IMR-90 (cell line): ENCODE measurements around the gene TLNRD1. TPM values are rescaled to one million over a fixed set of nuclear protein-coding genes. Genes with fewer than 3 reads are reported as not detected.

Source experiments
- ATAC-seq: fragments of 200-7000 bp; cut with Tn5 transposase; 2 replicates; pipeline ENCODE4 v1.9.1; 2020; ENCODE audit warnings: low read depth, mild to moderate bottlenecking, moderate library complexity
- BruUV-seq: library from RNA; stranded (reverse); fragments of 400-500 nt; replicated peaks from 2 replicates; lab custom pipeline; 2021; lab: Mats Ljungman, UMichigan
- CTCF ChIA-PET: fragments of 300-600 bp; formaldehyde crosslinking; extraction: SDS; loops from one replicate; lab custom pipeline; 2021; ENCODE audit warnings: antibody characterized with exemption; lab: Yijun Ruan, JAX
- POLR2A ChIA-PET: fragments of 300-600 bp; sonication (Branson Sonifier 250); formaldehyde crosslinking; loops from one replicate; lab custom pipeline; 2022; ENCODE audit warnings: antibody characterized with exemption; ENCODE audit not compliant: unreplicated experiment; lab: Charles Lee
- DNase-seq: peaks from one replicate; pipeline ENCODE4 v3.0.0; 2013
- H2AFZ ChIP-seq: replicated peaks from 2 replicates; pipeline ENCODE3; 2013; ENCODE audit warnings: low read length, mild to moderate bottlenecking; ENCODE audit not compliant: poor library complexity
- H2AK5ac ChIP-seq: 2 replicates; pipeline ENCODE4 v1.6.1; 2013; ENCODE audit warnings: low read depth, low read length, inconsistent platforms
- H2AK9ac ChIP-seq: replicated peaks from 2 replicates; pipeline ENCODE3; 2013; ENCODE audit warnings: mild to moderate bottlenecking, low read depth, low read length, moderate library complexity; ENCODE audit not compliant: poor library complexity
- H2BK120ac ChIP-seq: 2 replicates; pipeline ENCODE4 v1.6.1; 2013; ENCODE audit warnings: low read depth, low read length, inconsistent platforms
- H2BK15ac ChIP-seq: 3 replicates; pipeline ENCODE4 v1.6.1; 2013; ENCODE audit warnings: low read depth, low read length, inconsistent platforms
- H2BK20ac ChIP-seq: 2 replicates; pipeline ENCODE4 v1.6.1; 2013; ENCODE audit warnings: low read depth, mild to moderate bottlenecking, inconsistent platforms, low read length, moderate library complexity
- H2BK5ac ChIP-seq: 2 replicates; pipeline ENCODE4 v1.6.1; 2013; ENCODE audit warnings: mild to moderate bottlenecking, low read depth, low read length, inconsistent platforms; ENCODE audit not compliant: poor library complexity, severe bottlenecking
- H3K14ac ChIP-seq: replicated peaks from 2 replicates; pipeline ENCODE4 v1.6.1; 2013; ENCODE audit warnings: low read depth, low read length, inconsistent platforms
- H3K18ac ChIP-seq: 2 replicates; pipeline ENCODE4 v1.6.1; 2013; ENCODE audit warnings: low read depth, low read length, control low read depth
- H3K23ac ChIP-seq: 2 replicates; pipeline ENCODE4 v1.6.1; 2013; ENCODE audit warnings: low read depth, low read length, inconsistent platforms
- H3K27ac ChIP-seq: 2 replicates; pipeline ENCODE4 v1.5.1; 2013; ENCODE audit warnings: mild to moderate bottlenecking, control low read depth, low read length; ENCODE audit not compliant: insufficient read depth
- H3K27me3 ChIP-seq: 2 replicates; pipeline ENCODE4 v1.6.1; 2013; ENCODE audit warnings: low read length; ENCODE audit not compliant: control insufficient read depth, insufficient read depth
- H3K36me3 ChIP-seq: 2 replicates; pipeline ENCODE4 v1.6.1; 2013; ENCODE audit warnings: low read length, mixed read lengths; ENCODE audit not compliant: control insufficient read depth, insufficient read depth
- H3K4ac ChIP-seq: 2 replicates; pipeline ENCODE4 v1.6.1; 2013; ENCODE audit warnings: low read depth, low read length, inconsistent platforms
- H3K4me1 ChIP-seq: 2 replicates; pipeline ENCODE4 v1.6.1; 2013; ENCODE audit warnings: low read length, mixed read lengths; ENCODE audit not compliant: control insufficient read depth, insufficient read depth
- H3K4me2 ChIP-seq: 2 replicates; pipeline ENCODE4 v1.6.1; 2013; ENCODE audit warnings: low read depth, mild to moderate bottlenecking, control low read depth, low read length, moderate library complexity
- H3K4me3 ChIP-seq: 2 replicates; pipeline ENCODE4 v1.5.1; 2013; ENCODE audit warnings: low read depth, mild to moderate bottlenecking, control low read depth, low read length, moderate library complexity; ENCODE audit not compliant: insufficient read depth
- H3K56ac ChIP-seq: 2 replicates; pipeline ENCODE4 v1.6.1; 2013; ENCODE audit warnings: low read length, inconsistent platforms; ENCODE audit not compliant: insufficient read depth; ENCODE audit errors: extremely low read depth
- H3K79me1 ChIP-seq, 2 experiments: 2 replicates each; pipeline ENCODE4 v1.6.1; 2013; ENCODE audit warnings: low read length in 2 of 2, inconsistent platforms in 1 of 2, low read depth in 1 of 2
- H3K9ac ChIP-seq: 2 replicates; pipeline ENCODE4 v1.6.1; 2013; ENCODE audit warnings: low read depth, low read length, control low read depth
- H3K9me1 ChIP-seq: 2 replicates; pipeline ENCODE4 v1.6.1; 2013; ENCODE audit warnings: low read length, inconsistent platforms; ENCODE audit not compliant: insufficient read depth
- H3K9me3 ChIP-seq: 2 replicates; pipeline ENCODE4 v1.6.1; 2013; ENCODE audit warnings: low read length; ENCODE audit not compliant: control insufficient read depth, insufficient read depth
- H4K20me1 ChIP-seq: 2 replicates; pipeline ENCODE4 v1.6.1; 2013; ENCODE audit warnings: low read length, inconsistent platforms; ENCODE audit not compliant: insufficient read depth
- H4K5ac ChIP-seq: 2 replicates; pipeline ENCODE4 v1.6.1; 2013; ENCODE audit warnings: mild to moderate bottlenecking, low read depth, low read length, control low read depth
- H4K8ac ChIP-seq, 2 experiments: 2 replicates each; pipeline ENCODE4 v1.6.1; 2013; ENCODE audit warnings: low read depth in 2 of 2, low read length in 2 of 2, control low read depth in 1 of 2, inconsistent platforms in 1 of 2
- H4K91ac ChIP-seq: 2 replicates; pipeline ENCODE4 v1.6.1; 2013; ENCODE audit warnings: low read depth, low read length, inconsistent platforms; ENCODE audit not compliant: insufficient read depth
- BHLHE40 ChIP-seq: fragments of 150-350 bp; IDR thresholded peaks from 2 replicates; pipeline ENCODE4 v1.6.1; 2016; ENCODE audit warnings: mild to moderate bottlenecking, low read depth, low read length
- CHD1 ChIP-seq: IDR thresholded peaks from 2 replicates; pipeline ENCODE4 v1.6.1; 2012; ENCODE audit warnings: low read depth, low read length, improper control_type of control experiment
- ELK1 ChIP-seq: fragments of 150-350 bp; IDR thresholded peaks from 2 replicates; pipeline ENCODE4 v1.6.1; 2016; ENCODE audit warnings: low read depth, mild to moderate bottlenecking, low read length, moderate library complexity, borderline replicate concordance
- FOS ChIP-seq: fragments of 150-350 bp; IDR thresholded peaks from 2 replicates; pipeline ENCODE4 v1.6.1; 2016; ENCODE audit warnings: low read depth, low read length
- MAFK ChIP-seq: IDR thresholded peaks from 2 replicates; pipeline ENCODE4 v1.6.1; 2012; ENCODE audit warnings: low read depth, low read length, improper control_type of control experiment
- MXI1 ChIP-seq: IDR thresholded peaks from 2 replicates; pipeline ENCODE4 v1.6.1; 2012; ENCODE audit warnings: low read depth, mild to moderate bottlenecking, low read length, moderate library complexity, borderline replicate concordance
- NFE2L2 ChIP-seq: fragments of 150-350 bp; IDR thresholded peaks from 2 replicates; pipeline ENCODE4 v1.6.1; 2016; ENCODE audit warnings: low read depth, mild to moderate bottlenecking, low read length
- RAD21 ChIP-seq: IDR thresholded peaks from 2 replicates; pipeline ENCODE4 v1.6.1; 2012; ENCODE audit warnings: low read length, improper control_type of control experiment
- RCOR1 ChIP-seq: IDR thresholded peaks from 2 replicates; pipeline ENCODE4 v1.6.1; 2012; ENCODE audit warnings: mild to moderate bottlenecking, low read length, improper control_type of control experiment; ENCODE audit not compliant: insufficient replicate concordance
- RFX5 ChIP-seq: IDR thresholded peaks from 2 replicates; pipeline ENCODE4 v1.8.0; 2012; ENCODE audit warnings: low read depth, mild to moderate bottlenecking, low read length, moderate library complexity
- SMC3 ChIP-seq: fragments of 150-350 bp; IDR thresholded peaks from 2 replicates; pipeline ENCODE4 v1.6.1; 2016; ENCODE audit warnings: low read depth, mild to moderate bottlenecking, antibody characterized with exemption, low read length, moderate library complexity
- WGBS, 2 experiments: methylation state at CpG; one replicate each; pipeline versions ENCODE4 v1.1.5 to v1.1.7; 2013; ENCODE audit warnings: missing lambda C conversion rate in 2 of 2; ENCODE audit not compliant: insufficient read length in 1 of 2; ENCODE audit errors: extremely low coverage in 2 of 2; 5-methylcytosine and 5-hydroxymethylcytosine counted together
- dilution Hi-C: fragments of 300-500 bp; cut with HindIII; formaldehyde crosslinking; loops from one replicate; pipeline ENCODE4 v1.14.3; 2018; ENCODE audit warnings: low sequenced_read_pairs; ENCODE audit not compliant: unreplicated experiment
- in situ Hi-C: fragments of 300-500 bp; cut with MboI; formaldehyde crosslinking; loops from 3 replicates; pipeline ENCODE4 v1.14.3; 2019; ENCODE audit warnings: low sequenced_read_pairs, inconsistent platforms, mixed read lengths
- intact Hi-C: fragments of 100-400 bp; cut with micrococcal nuclease; formaldehyde crosslinking; loops from 2 replicates; pipeline ENCODE4 v1.10.0; 2022
- polyA plus RNA-seq, 3 experiments: library from polyadenylated mRNA; depleted of rRNA; stranded (reverse); fragments of >200 nt; gene quantifications; 2 replicates each; pipeline ENCODE4 v1.2.3, GENCODE V29; 2012; ENCODE audit warnings: low replicate concordance in 1 of 3
- total RNA-seq: library from RNA; depleted of rRNA; stranded (reverse); fragments of >200 nt; gene quantifications from 2 replicates; pipeline ENCODE4 v1.2.3, GENCODE V29; 2012

Gene TLNRD1
- total and polyA plus RNA-seq, 2 of the 4 experiments (the other 2 are of a cell fraction) = 2.2 to 6.8 TPM

- Histone ChIP-seq H3K23ac (no peak overlapping the region), H3K14ac (no peak overlapping the region), H2AFZ (no peak overlapping the region), H4K5ac (no peak overlapping the region), H3K56ac (no peak overlapping the region), H4K8ac (no peak overlapping the region), H3K4me2 (no peak overlapping the region), H3K4ac (no peak overlapping the region), H2BK20ac (no peak overlapping the region), H4K91ac (no peak overlapping the region), H3K9ac (no peak overlapping the region), H3K4me3 (no peak overlapping the region), H3K79me1 (no peaks in the 10 kb centered on the region), H3K9me1 (peaks cover 3% of the 10 kb centered on the region; the same call in 1 of the 2 replicates), H2AK9ac (no peak overlapping the region), H3K27me3 (peaks cover 11% of the 10 kb centered on the region), H2BK15ac (no peak overlapping the region), H3K36me3 (no peaks in the 10 kb centered on the region), H4K20me1 (no peaks in the 10 kb centered on the region), H2BK120ac (no peak overlapping the region), H3K27ac (no peak overlapping the region), H3K4me1 (no peaks in the 10 kb centered on the region), H2BK5ac (no peak overlapping the region), H3K9me3 (peaks cover 7% of the 10 kb centered on the region), H3K18ac (no peak overlapping the region), H2AK5ac (no peak overlapping the region)
- dilution Hi-C loops = no loop called here
- intact Hi-C loops = no loop called here
- CTCF ChIA-PET = no interaction called here
- DNase-seq (no peak), ATAC-seq (no peak)
- WGBS, 2 experiments = 79% methylated on average over 2 of the region's 2 CpGs; no CpG with 5 or more reads in 1 of the 2 experiments
- TF ChIP-seq FOS (no peak), MAFK (no peak), ELK1 (no peak), MXI1 (no peak), RAD21 (no peak), BHLHE40 (no peak), SMC3 (no peak), CHD1 (no peak), NFE2L2 (no peak), RCOR1 (no peak), RFX5 (no peak)
- BruUV-seq = no TSS peak
- in situ Hi-C loops = no loop called here
- POLR2A ChIA-PET = no interaction called here
Measured at GRCh38 chr15:81043281-81043934, 42.7 kb downstream of the TLNRD1 start.
